HEK293T (cell line): ENCODE data around the gene ARMC5.

Experiments used
- BHLHE40 ChIP-seq: fragments of 450-650 bp; IDR thresholded peaks from 2 replicates; pipeline ENCODE4 v1.6.1; 2016; ENCODE audit warnings: mild to moderate bottlenecking, moderate library complexity, borderline replicate concordance
- CTBP1 ChIP-seq: fragments of 450-650 bp; IDR thresholded peaks from 2 replicates; pipeline ENCODE4 v1.6.1; 2016; ENCODE audit warnings: borderline replicate concordance
- ELF4 ChIP-seq: fragments of 450-650 bp; IDR thresholded peaks from 2 replicates; pipeline ENCODE4 v1.6.1; 2017; ENCODE audit warnings: antibody characterized with exemption
- FOXA1 ChIP-seq: fragments of 450-650 bp; IDR thresholded peaks from 2 replicates; pipeline ENCODE4 v1.6.1; 2016; ENCODE audit warnings: mild to moderate bottlenecking
- FOXK2 ChIP-seq: fragments of 450-650 bp; IDR thresholded peaks from 2 replicates; pipeline ENCODE4 v1.6.1; 2016; ENCODE audit warnings: mild to moderate bottlenecking
- FOXM1 ChIP-seq: fragments of 450-650 bp; IDR thresholded peaks from 2 replicates; pipeline ENCODE4 v1.6.1; 2017; ENCODE audit warnings: mild to moderate bottlenecking, borderline replicate concordance
- HDGF ChIP-seq: fragments of 450-650 bp; IDR thresholded peaks from 2 replicates; pipeline ENCODE4 v1.6.1; 2017; ENCODE audit warnings: antibody characterized with exemption, borderline replicate concordance
- NFRKB ChIP-seq: fragments of 450-650 bp; IDR thresholded peaks from 2 replicates; pipeline ENCODE4 v1.6.1; 2016; ENCODE audit warnings: mild to moderate bottlenecking, moderate library complexity
- PKNOX1 ChIP-seq: fragments of 450-650 bp; IDR thresholded peaks from 2 replicates; pipeline ENCODE4 v1.6.1; 2016
- SP1 ChIP-seq: fragments of 450-650 bp; IDR thresholded peaks from 2 replicates; pipeline ENCODE4 v1.6.1; 2017
- SUZ12 ChIP-seq: fragments of 450-650 bp; IDR thresholded peaks from 2 replicates; pipeline ENCODE4 v1.6.1; 2016; ENCODE audit warnings: mild to moderate bottlenecking
- TARDBP ChIP-seq: fragments of 450-650 bp; IDR thresholded peaks from 2 replicates; pipeline ENCODE4 v1.6.1; 2016

- TF ChIP-seq SP1 (no peak), SUZ12 (no peak), BHLHE40 (no peak), NFRKB (no peak), FOXK2 (no peak), FOXM1 (no peak), FOXA1 (no peak), CTBP1 (no peak), HDGF (no peak), PKNOX1 (no peak), TARDBP (no peak), ELF4 (no peak)
Observed at GRCh38 chr16:31423241-31423640, 36.1 kb upstream of the ARMC5 start.
